D341Med (cell line): ENCODE results near the gene DUSP8.

Source experiments
- DNase-seq: peaks from one replicate; pipeline ENCODE4 v3.0.0; 2012; ENCODE audit warnings: low spot score

DUSP8 gene

DNA sequence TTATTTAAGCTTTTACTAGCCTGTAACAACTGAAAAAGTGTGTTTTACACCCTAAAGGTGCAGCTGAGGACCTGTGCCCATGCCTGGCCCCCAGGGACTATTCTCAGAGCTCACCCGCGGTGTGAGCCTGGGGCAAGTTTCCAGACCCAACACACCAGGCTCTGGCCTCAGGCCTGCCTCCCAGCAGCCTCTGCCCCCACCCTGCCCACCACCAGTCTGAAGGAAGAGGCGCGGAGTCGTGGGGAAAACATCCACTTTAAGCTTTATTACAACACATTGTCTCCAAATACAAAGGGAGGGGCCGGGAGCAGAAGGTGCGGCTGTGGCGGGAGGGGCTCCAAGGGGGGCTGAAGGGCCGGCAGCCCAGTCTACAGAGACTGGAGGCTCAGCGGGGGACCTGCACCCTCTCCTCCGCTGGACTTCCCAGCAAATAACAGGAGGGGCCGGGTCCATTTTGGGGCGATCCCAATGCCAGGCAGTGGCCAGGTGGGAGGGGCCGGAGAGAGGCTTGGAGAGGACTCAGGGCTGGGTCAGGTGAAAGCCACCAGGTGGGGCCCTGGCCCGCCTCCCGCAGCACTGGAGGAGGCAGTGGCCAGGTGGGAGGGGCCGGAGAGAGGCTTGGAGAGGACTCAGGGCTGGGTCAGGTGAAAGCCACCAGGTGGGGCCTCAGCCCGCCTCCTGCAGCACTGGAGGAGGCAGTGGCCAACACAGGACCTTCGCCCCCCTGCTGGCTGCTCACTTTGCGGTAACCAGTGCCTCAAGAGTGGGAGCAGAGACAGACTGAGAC lies 18.1 kb downstream of the DUSP8 start:
- DNase-seq: no peak

DNA sequence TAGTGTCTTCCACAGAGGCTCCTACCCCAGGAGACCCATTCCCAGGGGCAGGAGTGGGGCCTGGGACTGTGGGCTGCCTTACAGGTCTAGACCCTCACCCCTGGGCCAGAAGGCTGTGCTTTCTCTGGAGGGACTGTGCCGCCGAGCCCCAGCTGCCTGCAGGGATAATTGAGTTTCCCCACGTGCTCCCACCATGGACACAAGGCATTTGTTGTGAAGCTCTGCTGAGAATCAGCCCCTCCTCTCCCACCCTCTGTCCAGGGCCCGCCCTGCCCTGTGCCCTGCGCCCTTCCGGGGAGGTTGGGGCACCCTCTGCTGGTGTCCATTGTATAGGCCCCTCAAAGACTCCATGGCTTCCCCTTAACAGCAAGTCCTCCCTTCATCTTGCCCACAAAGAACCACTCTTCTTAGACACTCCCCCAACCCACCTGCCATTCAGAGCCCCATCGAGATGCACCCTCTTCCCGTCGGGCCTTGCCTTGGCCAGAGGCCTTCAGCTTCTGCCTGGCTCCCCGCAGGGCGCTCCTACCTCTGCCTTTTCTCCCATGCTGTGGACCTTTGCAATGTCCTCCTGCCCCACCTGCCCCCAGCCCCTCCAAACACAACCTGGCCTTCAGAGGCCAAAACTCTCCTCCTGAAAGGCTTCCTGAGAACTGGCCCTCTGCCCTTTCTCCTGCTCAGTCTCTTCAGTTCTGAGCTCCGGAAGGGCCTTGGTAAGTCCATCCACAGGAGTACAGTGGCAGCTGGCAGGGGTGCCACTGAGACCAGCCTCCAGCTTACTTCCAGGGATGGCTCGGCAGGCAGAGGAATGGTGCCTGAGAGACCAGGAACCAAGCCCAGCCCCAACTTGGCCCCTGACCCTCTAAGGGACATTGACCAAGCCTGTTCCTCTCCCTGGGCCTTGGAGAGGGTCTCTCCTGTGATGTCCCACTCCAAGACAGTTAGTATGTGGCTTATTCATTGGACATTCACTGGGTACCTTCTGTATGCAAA lies 22.4 kb downstream of the DUSP8 start:
- no peak for DNase-seq

DNA sequence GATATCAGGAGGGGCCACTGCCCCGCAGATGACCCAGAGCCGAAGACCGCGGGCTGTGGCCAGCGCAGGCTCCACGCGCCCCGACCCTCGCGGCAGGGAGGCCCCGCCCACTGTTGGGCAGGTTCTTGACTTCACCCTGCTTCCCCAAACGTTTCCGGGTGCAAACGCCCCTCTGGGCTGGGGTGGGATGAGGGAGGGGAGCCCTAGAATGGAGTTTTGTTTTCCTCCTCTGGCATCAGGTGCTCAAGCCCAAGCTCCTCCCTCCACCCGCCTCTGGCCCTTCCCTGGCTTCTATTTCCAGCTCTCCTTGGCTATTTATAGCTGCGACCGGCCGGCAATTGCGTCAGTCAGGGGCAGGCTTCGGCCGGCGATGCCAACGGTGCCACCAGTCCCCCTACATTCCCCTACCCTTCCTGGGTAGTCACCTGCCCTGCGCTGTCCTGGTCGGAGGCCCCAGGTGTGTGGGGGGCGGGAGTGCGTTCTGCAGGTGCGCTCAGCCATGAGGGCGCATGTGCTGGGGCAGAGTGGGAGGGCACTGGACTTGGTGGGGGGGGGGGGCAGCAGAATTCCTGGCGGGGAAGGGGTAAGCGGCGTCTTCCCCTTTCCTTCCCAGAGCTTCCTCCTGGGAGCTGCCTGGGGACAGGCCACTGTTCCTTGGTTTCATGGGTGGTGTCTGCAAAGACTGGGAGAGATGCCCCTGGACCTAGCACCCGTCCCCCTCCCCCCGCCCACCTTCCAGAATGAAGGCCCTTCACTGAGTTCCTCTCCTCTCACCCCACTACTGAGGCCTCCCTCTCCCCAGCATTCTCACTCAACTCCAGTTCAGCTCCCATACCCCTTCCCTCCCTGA lies 23.6 kb downstream of the DUSP8 start:
- no peak for DNase-seq

DNA sequence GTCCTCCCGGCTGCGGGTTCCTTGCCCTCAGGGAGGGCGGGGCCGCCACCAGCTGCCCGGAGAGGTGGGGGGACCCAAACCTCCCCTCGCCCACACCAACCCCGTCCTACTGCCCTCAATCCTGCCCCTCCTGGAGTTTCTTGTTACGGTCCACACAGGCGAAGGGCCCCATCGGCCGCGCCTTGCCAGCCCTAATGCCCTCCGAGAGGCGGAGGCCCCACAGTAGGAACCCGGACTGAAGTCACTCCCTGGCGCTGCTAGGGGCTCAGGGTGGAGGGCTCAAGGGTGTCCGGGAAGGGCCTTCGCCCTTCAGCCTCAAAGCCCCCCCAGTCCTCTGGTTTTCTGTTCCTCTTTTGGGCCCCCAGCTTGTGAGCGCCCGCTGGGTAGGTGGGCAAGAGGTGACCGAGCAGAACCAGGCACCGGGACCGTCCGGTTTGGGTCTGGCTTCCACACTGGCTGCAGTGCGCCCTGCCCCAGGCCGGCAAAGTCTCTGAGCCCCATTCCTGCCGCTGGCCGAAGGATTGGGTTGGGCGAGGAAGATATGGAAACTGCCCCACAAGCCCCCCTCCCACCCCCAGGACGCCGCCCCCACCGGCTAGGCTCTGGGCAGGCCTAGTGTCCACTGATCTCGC lies 24.5 kb downstream of the DUSP8 start:
- DNase-seq: no peak

DNA sequence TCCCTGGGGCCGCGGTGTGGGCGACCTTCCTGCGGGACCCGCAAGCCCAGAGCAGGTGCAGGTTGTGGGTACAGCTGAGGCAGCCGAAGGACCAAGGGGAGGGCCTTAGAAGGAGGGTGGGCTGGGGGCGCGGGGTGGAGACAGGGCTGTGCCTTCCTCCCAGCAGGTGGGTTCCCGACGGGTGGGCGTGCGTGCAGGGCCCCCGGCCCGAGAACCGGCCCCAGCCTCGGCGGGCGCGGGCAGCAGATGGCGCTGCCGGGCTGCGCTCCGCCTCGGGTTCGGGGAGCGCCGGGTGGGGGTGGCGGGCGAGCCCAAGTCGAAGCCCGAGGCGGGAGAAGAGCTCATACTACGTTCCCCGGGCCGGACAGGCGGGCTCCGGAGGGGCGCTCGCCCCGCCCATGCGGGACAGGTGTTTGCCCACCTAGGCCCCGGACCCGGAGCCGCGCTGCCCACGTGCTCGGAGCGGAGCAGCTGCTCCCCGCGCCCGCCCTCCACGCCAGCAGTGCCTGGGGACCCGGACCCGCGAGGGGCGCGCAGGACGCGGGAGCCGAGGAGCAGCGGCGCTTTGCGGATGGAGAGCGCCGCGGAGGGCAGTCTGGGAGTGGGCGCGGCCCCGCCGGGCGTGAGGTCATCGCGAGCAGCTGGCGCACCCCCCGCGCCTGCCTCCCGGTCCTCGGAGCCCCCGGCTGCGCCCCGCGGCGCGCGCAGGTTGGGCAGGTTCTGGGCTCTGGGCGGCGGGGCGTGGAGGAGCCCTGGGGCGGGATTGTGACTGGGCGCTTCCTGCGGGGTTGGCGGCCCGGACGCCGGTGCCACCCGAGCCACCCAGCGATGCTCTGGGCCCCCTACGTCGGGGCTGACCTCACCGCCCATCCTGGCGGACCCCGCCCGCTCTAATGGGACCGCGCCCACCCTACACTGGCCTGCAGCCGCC lies 25.3 kb downstream of the DUSP8 start:
- DNase-seq: peak; percentile 94

DNA sequence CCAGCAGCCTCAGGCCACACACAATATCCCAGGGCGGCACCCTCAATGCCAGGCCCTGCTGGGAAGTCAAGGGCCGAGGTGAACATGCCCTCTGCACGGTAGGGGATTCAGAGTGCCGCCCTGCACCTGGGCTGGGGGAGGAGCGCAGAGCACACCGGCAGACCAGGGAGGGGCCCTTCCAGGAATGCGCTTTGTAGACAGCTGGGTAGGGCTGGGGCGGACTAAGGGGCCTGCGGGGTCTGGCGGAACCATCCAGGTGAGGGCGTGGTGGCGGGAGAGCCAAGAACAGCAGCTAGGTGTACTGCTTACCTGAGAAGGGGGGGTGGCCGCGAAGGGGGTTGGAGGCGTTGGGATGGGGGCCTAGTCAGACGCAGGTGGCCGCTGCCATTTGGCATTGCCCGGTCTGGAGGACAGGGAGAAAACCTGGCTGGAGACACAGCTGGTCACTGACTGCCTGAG lies 26.0 kb downstream of the DUSP8 start:
- no peak for DNase-seq

DNA sequence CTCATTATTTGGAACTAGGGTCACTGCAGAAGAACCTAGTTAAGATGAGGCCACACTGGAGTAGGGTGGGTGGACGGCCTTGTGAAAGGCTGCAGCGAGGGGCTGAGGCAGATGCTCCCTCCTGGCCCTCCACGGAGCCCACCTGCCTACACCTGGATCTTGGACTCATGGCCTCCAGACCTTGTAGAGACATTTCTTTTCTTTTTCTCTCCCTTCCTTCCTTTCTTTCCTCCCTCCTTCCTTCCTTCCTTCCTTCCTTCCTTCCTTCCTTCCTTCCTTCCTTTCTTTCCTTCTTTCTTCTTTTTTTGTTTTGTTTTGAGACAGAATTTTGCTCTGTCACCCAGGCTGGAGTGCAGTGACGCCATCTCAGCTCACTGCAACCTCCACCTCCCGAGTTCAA lies 26.6 kb downstream of the DUSP8 start:
- DNase-seq: no peak

DNA sequence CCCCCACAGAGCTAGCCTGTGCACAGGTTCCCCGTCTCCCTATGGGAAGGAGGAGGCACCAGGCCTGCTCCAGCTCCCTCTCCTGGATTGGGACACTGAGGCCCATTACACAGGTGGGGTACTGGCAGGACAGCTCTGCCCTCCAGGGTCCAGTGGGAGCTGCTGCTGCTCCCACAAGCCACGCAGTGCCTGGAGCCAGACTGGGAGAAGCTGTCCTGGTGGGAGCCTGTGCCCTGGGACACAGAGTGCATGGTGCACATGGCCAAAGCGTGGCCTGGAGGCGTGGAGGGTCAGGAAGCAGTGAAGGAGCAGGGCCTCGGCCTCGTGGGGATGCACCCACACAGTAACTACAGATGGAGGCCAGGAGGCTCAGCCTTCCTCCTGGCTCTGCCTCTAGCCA lies 27.5 kb downstream of the DUSP8 start:
- no peak for DNase-seq

DNA sequence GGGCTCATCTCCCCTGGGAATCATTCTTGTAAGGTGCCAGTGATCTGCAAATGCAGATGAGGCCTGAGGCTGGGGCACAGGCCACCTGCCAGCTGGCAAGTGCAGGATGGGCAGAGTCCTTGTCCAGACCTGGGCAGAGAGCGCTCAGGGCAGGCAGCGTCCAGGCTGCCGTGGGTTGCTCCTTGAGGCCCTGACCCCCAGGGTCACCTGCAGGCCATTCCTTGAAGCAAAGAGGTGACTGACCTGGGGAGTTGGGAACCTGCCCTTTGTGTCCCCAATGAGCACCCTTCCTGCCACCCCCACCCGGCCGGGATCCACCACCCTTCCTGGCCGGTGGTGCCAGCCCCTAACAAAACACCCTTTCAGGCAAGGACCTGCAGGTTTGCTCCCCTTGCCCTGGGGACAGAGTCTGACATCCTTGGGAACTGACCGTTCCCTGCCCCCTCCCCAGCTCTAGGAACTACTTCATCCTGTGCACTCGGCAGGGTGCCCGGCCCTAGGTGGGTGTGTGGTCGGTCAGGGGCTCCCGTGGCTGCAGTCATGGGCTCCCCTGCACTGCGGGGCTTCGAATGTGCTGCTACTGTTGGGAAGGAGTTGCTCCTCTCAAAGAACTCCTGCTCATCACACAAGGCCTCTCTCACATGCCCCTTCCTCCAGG lies 28.3 kb downstream of the DUSP8 start:
- no peak for DNase-seq

DNA sequence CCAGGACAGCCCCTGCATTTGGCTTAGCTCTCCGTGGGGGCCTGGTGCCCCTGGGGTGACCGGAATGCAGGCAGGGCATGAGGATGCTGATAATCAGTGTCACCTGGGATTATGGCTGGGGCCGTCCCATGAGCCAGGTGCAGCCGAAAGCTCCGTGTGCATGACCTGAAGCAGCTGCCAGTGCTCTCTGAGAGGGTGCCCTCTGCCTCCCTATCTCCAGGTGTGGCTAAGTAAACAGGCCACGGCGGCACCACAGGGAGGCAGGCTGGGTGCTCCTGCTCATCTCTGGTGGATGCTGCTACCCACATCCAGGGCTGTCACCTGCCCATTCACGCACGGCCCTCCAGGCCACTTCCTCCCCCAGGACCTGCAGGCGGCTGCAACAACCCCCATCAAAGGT lies 29.8 kb downstream of the DUSP8 start:
- DNase-seq: no peak

DNA sequence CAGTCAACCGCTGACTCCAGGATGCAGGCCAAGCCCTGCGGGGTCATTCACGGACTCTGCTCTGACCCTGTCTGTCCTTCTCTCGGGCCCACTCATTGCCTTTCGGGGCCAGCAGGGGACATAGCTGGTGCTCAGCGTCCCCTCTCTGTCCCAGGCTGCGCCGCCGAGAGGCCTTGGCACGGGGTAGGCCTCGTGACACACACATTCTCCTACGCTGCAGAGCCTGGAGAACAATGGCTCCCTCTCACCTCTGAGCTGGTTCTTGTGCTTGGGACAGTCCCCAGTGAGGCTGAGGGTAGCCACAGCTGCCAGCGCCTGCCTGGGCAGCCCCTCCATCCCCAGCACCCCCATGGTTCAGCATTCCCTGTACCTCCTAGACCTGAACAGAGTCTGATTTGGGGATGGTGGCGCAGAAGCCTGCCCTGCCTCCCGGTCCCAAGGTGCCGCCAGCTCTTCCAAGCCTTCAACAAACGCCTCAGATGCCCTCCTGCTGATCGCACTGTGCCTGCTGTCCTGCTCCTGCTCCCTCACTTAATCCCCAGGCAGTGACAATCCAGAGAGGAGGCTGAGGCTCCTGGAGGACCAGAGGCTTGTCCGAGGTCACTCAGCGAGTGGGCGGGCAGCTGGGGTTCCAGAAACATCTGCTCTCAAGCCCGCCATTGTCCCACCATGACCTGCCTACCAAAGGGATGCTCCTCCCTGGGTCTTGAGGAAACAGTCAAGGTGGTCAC lies 30.4 kb downstream of the DUSP8 start:
- DNase-seq: no peak

DNA sequence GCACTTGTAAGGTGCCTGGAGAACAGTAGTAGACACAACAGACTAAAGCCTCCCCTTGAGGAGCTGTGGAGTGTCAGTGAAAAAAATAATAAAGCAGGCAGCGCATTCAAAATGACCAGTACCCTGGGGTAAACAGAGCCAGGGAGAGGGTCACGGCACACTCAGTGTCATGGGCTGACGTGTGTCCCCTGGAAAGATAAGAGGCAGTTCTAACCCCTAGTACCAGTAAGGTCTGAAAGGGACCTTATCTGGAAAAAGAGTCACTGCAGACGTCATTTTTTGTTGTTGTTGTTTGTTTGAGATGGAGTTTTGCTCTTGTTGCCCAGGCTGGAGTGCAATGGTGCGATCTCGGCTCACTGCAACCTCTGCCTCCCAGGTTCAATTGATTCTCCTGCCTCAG lies 32.0 kb downstream of the DUSP8 start:
- DNase-seq: no peak

DNA sequence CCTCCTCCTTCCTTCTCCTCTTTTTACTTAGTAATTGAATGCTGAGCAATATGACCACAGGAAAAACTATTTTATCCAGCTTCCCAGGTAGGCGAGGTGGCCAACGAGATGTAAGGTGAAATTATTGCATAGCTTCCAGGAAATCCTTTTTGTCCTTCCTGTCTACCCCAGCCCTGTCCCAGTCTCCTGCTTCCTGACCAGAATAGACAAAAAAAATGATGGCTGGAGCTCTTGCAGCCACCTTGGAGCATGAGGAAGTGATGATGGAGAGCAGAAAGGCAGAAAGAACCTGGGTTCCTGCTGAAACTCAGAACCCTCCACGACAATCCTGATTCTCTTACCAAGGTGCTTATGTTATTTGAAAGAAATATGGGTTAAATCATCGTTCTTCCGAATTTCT lies 33.9 kb downstream of the DUSP8 start:
- DNase-seq: no peak

DNA sequence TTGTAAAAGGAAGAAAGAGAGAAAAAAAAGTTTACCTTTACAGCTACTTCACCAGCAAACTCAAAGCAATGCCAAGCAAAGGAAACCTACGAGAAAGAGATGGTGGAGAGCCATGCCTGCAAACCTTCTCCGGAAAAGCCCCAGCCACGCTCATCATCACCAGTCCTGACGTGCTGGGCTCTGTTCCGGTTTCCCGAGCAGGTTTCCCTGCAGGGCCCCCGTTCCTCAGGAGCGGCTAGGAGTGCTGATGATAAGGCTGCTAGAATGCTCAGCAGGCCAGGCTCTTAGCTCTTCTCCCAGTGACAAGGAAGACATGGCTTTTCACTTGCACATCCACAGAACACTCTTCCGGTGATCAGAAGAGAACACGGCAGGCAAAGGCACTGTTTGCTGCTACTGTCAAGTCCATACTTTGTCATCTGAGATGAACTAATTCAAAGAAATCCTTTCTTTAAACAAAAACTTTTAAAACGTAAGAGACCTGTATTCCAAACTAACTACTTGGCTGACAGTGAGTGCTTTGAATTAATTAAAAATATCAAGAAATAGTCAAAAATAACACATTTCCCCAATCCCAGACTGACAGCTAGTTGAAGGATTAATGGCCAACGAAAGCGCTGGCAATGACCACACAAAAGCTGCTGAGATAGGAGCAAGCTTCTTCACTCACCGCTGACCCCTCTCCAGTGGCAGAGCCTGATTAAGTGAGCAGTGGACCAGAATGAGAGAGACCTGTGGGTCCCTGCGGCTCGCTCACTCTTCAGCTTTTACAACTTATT lies 35.8 kb downstream of the DUSP8 start:
- DNase-seq: no peak

DNA sequence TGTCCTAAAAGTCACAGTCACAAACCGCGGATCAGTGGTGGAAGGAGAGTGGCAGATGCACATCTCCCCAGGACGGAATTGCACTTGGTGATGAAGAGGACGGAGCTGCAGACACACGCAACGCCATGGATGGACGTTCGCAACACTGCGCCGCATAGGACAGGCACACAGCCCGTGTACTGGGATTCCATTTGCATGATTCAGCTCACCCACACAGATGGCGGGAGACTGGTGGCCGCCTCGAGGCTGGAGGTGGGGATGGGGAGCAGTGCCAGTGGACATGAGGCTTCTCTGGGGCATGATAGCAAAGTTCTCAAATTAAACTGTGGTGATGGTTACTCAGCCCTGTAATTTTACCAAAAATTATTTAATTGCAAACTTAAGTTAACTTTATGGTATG lies 37.4 kb downstream of the DUSP8 start:
- no peak for DNase-seq

DNA sequence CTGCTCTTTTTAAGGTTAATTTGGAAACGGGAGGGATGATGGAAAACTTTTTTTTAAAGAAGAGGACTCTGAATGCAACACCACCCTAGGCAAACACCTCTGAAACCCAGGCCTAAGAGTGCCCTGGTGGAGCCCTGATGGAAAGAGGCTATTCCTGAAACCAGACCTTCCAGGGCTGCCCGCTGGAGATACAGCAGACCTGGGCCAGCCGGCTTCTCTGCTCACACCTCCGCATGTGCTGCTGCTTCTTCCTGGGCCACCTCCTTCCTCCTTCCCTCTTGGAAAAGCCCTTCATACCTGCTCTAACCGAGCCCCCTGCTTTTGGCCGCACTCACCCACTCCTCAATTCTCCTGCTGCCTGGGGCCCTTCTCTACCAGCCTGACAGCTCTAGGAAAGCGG lies 37.9 kb downstream of the DUSP8 start:
- no peak for DNase-seq

DNA sequence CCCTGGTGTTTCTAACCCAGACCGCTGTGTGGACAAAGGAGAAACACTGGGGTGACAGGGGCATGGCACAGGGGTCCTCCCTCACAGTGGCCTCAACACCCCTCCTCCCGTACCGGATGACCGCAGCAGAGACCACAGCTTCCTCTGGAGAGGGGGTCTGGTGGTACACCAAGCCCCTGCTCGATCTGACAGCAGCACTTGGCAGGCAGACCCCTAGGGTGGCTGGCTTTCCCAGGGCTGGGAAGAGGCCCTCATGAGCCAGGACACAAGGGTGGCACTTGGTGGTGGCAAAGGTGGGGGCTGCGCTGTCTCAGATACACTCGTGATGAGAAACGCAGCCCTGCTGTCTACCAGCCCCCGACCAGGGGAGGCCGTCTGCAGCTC lies 38.7 kb downstream of the DUSP8 start:
- no peak for DNase-seq

DNA sequence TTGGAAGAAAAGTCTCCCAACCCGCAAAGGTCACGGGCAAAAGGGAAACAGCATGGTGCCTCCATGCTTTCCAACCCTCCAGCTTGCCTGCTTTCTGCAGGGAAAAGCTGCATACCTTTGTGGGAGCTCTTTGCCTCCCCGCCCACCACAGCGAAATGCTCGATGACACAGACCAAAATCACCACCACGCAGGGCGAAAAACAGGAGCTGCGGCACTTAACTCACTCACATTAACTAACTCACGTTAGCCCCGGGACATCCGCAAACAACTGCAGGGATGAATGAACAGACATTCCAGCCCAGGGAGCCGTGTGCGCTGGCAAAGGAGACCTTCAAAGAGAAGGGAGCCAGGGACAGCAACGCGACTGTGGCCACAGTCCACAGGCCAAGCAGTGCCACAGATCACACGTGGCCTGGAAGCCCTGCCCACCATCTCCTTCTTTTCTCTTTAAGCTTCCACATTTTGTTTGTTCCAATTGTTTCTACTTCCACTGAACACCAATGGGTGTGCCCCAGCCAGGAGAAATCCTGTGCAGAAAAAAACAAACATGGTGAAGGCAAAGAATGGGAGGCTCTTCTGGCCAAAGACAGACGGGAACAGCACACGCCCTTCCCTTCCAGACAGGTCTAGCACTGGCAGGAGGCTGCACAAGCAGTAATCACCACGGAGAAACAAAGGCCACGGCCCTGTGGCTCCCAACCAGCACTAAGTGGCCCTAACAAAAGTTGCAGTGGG lies 39.3 kb downstream of the DUSP8 start:
- no peak for DNase-seq
